B cell (primary cell): ENCODE results near the gene KYAT1. TPM values are rescaled to one million over a fixed set of nuclear protein-coding genes. Genes with fewer than 3 reads are reported as not detected.

Source experiments
- ATAC-seq: fragments of 200-7000 bp; cut with Tn5 transposase; one replicate; pipeline ENCODE4 v1.10.0; 2021; ENCODE audit warnings: low read depth, mild to moderate bottlenecking, moderate number of reproducible peaks, moderate library complexity
- CTCF ChIA-PET: fragments of 350-600 bp; sonication (Branson Sonifier 250); formaldehyde crosslinking; loops from one replicate; lab custom pipeline; 2021; ENCODE audit warnings: antibody characterized with exemption, inconsistent platforms; lab: Charles Lee
- POLR2A ChIA-PET: fragments of 350-600 bp; sonication (Branson Sonifier 250); formaldehyde crosslinking; loops from one replicate; lab custom pipeline; 2021; ENCODE audit warnings: antibody characterized with exemption; lab: Charles Lee
- DNase-seq: peaks from one replicate; pipeline ENCODE4 v3.0.0; 2013
- H2AFZ ChIP-seq: 2 replicates; pipeline ENCODE4 v1.6.1; 2012; ENCODE audit warnings: mild to moderate bottlenecking, low read depth, low read length; ENCODE audit not compliant: insufficient read depth, poor library complexity, severe bottlenecking
- H3K27ac ChIP-seq, 2 donors: 1 replicate in 1 of 2; 2 replicates in 1 of 2; pipeline ENCODE4 v1.5.1; 2012 to 2013; ENCODE audit warnings: low read length in 2 of 2, mild to moderate bottlenecking in 2 of 2, moderate library complexity in 1 of 2
- H3K27me3 ChIP-seq, 4 experiments: fragments of 200-600 bp in 1 of 4; sonication (generic) in 1 of 4; replicated peaks in 1 of 4; 1 replicate in 2 of 4; 2 replicates in 2 of 4; pipeline versions ENCODE4 v1.6.1 to v1.7.0; 2013 to 2016; ENCODE audit warnings: low read length in 3 of 4, mild to moderate bottlenecking in 2 of 4, mixed read lengths in 1 of 4, moderate library complexity in 1 of 4; ENCODE audit not compliant: insufficient read depth in 4 of 4, control insufficient read depth in 3 of 4; ENCODE audit errors: control extremely low read depth in 1 of 4
- H3K36me3 ChIP-seq, 2 experiments: replicated peaks in 1 of 2; 1 replicate in 1 of 2; 2 replicates in 1 of 2; pipeline versions ENCODE4 v1.6.1 to v1.7.1; 2013; ENCODE audit warnings: low read length in 1 of 2; ENCODE audit not compliant: insufficient read depth in 2 of 2, control insufficient read depth in 1 of 2; ENCODE audit errors: control extremely low read depth in 1 of 2, extremely low read depth in 1 of 2
- H3K4me1 ChIP-seq, 2 donors: fragments of 200-600 bp in 1 of 2; sonication (generic) in 1 of 2; 1 replicate in 1 of 2; 2 replicates in 1 of 2; pipeline versions ENCODE4 v1.5.1 to v1.6.1; 2013 to 2017; ENCODE audit warnings: low read length in 2 of 2; ENCODE audit not compliant: control insufficient read depth in 2 of 2, insufficient read depth in 2 of 2
- H3K4me2 ChIP-seq: replicated peaks from 2 replicates; pipeline ENCODE3; 2012; ENCODE audit warnings: mild to moderate bottlenecking, low read depth, low read length; ENCODE audit not compliant: poor library complexity, severe bottlenecking
- H3K4me3 ChIP-seq, 5 experiments: fragments of 200-600 bp in 1 of 5; sonication (generic) in 1 of 5; 1 replicate in 3 of 5; 2 replicates in 2 of 5; pipeline versions ENCODE4 v1.5.1 to v1.7.0; 2011 to 2016; ENCODE audit warnings: low read length in 4 of 5, mild to moderate bottlenecking in 4 of 5, low read depth in 2 of 5, control low read depth in 1 of 5, moderate library complexity in 1 of 5; ENCODE audit not compliant: insufficient read depth in 1 of 5; ENCODE audit errors: control extremely low read depth in 1 of 5, extremely low read depth in 1 of 5
- H3K79me2 ChIP-seq: fragments of 200-600 bp; sonication (generic); one replicate; pipeline ENCODE4 v1.6.0; 2016; ENCODE audit warnings: low read length; ENCODE audit not compliant: control insufficient read depth, insufficient read depth
- H3K9ac ChIP-seq: fragments of 200-600 bp; sonication (generic); 2 replicates; pipeline ENCODE4 v1.6.1; 2017; ENCODE audit warnings: mild to moderate bottlenecking, low read length, moderate library complexity
- H3K9me3 ChIP-seq, 3 donors: one replicate each; pipeline versions ENCODE4 v1.6.1 to v1.7.1; 2013; ENCODE audit warnings: low read length in 2 of 3; ENCODE audit not compliant: control insufficient read depth in 2 of 3, insufficient read depth in 1 of 3; ENCODE audit errors: control extremely low read depth in 1 of 3
- H4K20me1 ChIP-seq: 2 replicates; pipeline ENCODE4 v1.6.0; 2012; ENCODE audit warnings: mild to moderate bottlenecking, low read length; ENCODE audit not compliant: insufficient read depth, control insufficient read depth, poor library complexity, severe bottlenecking
- H3K27ac Mint-ChIP-seq: one replicate; pipeline ENCODE4 v1.8.0; 2021; ENCODE audit warnings: mixed read lengths
- H3K27me3 Mint-ChIP-seq: one replicate; pipeline ENCODE4 v1.8.0; 2021; ENCODE audit warnings: mixed read lengths
- H3K4me1 Mint-ChIP-seq: one replicate; pipeline ENCODE4 v1.8.0; 2021; ENCODE audit warnings: mixed read lengths
- H3K4me3 Mint-ChIP-seq: one replicate; pipeline ENCODE4 v1.8.0; 2021; ENCODE audit warnings: mixed read lengths
- H3K9me3 Mint-ChIP-seq: one replicate; pipeline ENCODE4 v1.8.0; 2022; ENCODE audit warnings: mixed read lengths; ENCODE audit not compliant: insufficient read depth
- CTCF ChIP-seq: fragments of 200-600 bp; IDR thresholded peaks from one replicate; pipeline ENCODE4 v1.8.0; 2022; ENCODE audit warnings: antibody characterized with exemption, mild to moderate bottlenecking
- EZH2 ChIP-seq: IDR thresholded peaks from 2 replicates; pipeline ENCODE4 v1.6.1; 2012; ENCODE audit warnings: borderline replicate concordance, low read depth, mild to moderate bottlenecking, moderate library complexity, low read length; ENCODE audit not compliant: insufficient read depth, poor library complexity, severe bottlenecking
- WGBS: methylation state at CpG from one replicate; pipeline ENCODE4 v1.1.5; 2013; ENCODE audit warnings: missing lambda C conversion rate; ENCODE audit not compliant: insufficient coverage; 5-methylcytosine and 5-hydroxymethylcytosine counted together
- intact Hi-C: fragments of 100-400 bp; cut with micrococcal nuclease; formaldehyde crosslinking; loops from one replicate; pipeline ENCODE4 v1.10.0; 2022
- polyA plus RNA-seq: library from polyadenylated mRNA; depleted of rRNA; stranded (reverse); fragments of >200 nt; gene quantifications from 2 replicates; pipeline ENCODE4 v1.2.3, GENCODE V29; 2012
- total RNA-seq, 2 donors: library from RNA; stranded (reverse); fragments of 120-200 nt in 1 of 2; gene quantifications; 1 replicate in 1 of 2; 2 replicates in 1 of 2; pipeline versions ENCODE4 v1.2.3 to v1.2.4, GENCODE V29; 2013 to 2022

KYAT1 gene
- total and polyA plus RNA-seq, 2 donors (not counting 1 experiment from before 2014, with no cell fraction given), result 7.0 to 16.2 TPM

GRCh38 chr9:128807827-128808226 is 73.9 kb downstream of the KYAT1 start:
- intact Hi-C loops, result no loop called here
- Mint-ChIP-seq H3K9me3 (no peaks in the 10 kb centered on the region), H3K27ac (no peak overlapping the region), H3K27me3 (no peaks in the 10 kb centered on the region), H3K4me1 (no peaks in the 10 kb centered on the region), H3K4me3 (no peak overlapping the region)
- POLR2A ChIA-PET, result no interaction called here
- Histone ChIP-seq H2AFZ (no peak overlapping the region), H3K27ac (no peak overlapping the region), H3K36me3 (peaks cover 0 to 34% of the 10 kb centered on the region in 2 experiments), H3K4me2 (no peak overlapping the region), H3K27me3 (no peaks in the 10 kb centered on the region), H3K9me3 (no peaks in the 10 kb centered on the region), H3K4me3 (no peak overlapping the region), H3K4me1 (no peaks in the 10 kb centered on the region), H3K9ac (no peak overlapping the region), H3K79me2 (no peaks in the 10 kb centered on the region), H4K20me1 (no peaks in the 10 kb centered on the region)
- CTCF ChIA-PET, result interaction anchor here (1.0 to 1.1 kb wide), 2 partner anchors 10 to 120 kb away, joined by 3 to 5 read pairs; no protein-coding TSS in a partner anchor
- DNase-seq (no peak), ATAC-seq (no peak)
- TF ChIP-seq CTCF (no peak), EZH2 (no peak)
- WGBS, result 92% methylated on average over 14 of the region's 14 CpGs

DNA sequence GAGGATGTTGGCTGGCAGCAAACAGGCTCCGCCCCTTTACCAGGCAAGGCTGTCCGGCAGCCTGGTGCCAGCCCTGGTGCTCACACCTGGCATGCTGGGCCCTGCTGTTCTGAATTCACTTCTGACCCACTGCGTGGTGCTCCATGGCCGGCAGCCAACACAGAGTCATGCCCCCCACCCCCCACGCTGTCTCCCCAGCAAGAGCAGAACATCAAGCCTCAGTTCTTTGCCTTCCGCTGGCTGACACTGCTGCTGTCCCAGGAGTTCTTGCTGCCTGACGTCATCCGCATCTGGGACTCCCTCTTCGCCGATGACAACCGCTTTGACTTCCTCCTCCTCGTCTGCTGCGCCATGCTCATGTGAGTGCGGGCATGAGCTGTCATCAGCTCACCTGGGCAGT is 76.1 kb downstream of the KYAT1 start:
- Histone ChIP-seq H3K27me3 (no peaks in the 10 kb centered on the region), H3K27ac (no peak overlapping the region), H3K79me2 (no peaks in the 10 kb centered on the region), H3K36me3 (peaks cover 0 to 45% of the 10 kb centered on the region in 2 experiments), H3K4me1 (no peaks in the 10 kb centered on the region), H2AFZ (no peak overlapping the region), H3K9ac (no peak overlapping the region), H4K20me1 (no peaks in the 10 kb centered on the region), H3K4me3 (no peak overlapping the region), H3K4me2 (no peak overlapping the region), H3K9me3 (no peaks in the 10 kb centered on the region)
- no peak for ATAC-seq
- ChIA-PET POLR2A (no interaction called here), CTCF (interaction anchor here (0.7 kb wide), 1 partner anchor 437 kb away, joined by 3 read pairs; no protein-coding TSS in a partner anchor)
- TF ChIP-seq CTCF (no peak), EZH2 (no peak)
- WGBS, result 98% methylated on average over 14 of the region's 14 CpGs
- Mint-ChIP-seq H3K4me1 (no peaks in the 10 kb centered on the region), H3K27ac (no peak overlapping the region), H3K9me3 (no peaks in the 10 kb centered on the region), H3K4me3 (no peak overlapping the region), H3K27me3 (no peaks in the 10 kb centered on the region)
- intact Hi-C loops, result no loop called here
- DNase-seq, result no peak
